HG02884 (cell line): ENCODE results near the gene EXOSC1.
"Not testable (repeated sequence)": the region's sequence is repeated elsewhere in the genome, so short reads cannot be mapped to it uniquely, and the experiment has no call there.

Experiments
- ATAC-seq: cut with Tn5 transposase; IDR thresholded peaks from one replicate; pipeline ENCODE4 v1.9.1; 2021; ENCODE audit warnings: mild to moderate bottlenecking, moderate library complexity; ENCODE audit not compliant: unreplicated experiment

EXOSC1 gene

DNA sequence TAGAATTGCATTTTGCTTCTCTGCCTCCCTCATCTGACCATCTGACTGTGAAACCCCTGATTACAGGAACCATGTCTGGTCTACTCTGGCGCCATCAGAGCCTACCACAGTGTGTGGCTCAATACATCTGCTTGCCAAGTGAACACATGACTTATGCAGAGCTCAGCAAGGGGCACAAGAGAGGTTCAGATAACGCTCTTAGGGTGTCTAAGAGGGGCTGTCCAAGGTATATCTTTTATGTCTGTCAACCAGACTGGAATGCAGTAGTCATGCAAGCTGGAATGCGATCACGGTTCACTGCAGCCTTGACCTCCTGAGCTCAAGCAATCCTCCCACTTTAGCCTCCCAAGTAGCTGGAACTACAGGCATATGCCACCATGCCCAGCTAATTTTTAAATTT is 34.4 kb downstream of the EXOSC1 start:
- no peak for ATAC-seq

GRCh38 chr10:97408496-97408992 is 37.3 kb downstream of the EXOSC1 start:
- ATAC-seq, result no peak

GRCh38 chr10:97407952-97408248 is 37.9 kb downstream of the EXOSC1 start:
- ATAC-seq, result no peak

DNA sequence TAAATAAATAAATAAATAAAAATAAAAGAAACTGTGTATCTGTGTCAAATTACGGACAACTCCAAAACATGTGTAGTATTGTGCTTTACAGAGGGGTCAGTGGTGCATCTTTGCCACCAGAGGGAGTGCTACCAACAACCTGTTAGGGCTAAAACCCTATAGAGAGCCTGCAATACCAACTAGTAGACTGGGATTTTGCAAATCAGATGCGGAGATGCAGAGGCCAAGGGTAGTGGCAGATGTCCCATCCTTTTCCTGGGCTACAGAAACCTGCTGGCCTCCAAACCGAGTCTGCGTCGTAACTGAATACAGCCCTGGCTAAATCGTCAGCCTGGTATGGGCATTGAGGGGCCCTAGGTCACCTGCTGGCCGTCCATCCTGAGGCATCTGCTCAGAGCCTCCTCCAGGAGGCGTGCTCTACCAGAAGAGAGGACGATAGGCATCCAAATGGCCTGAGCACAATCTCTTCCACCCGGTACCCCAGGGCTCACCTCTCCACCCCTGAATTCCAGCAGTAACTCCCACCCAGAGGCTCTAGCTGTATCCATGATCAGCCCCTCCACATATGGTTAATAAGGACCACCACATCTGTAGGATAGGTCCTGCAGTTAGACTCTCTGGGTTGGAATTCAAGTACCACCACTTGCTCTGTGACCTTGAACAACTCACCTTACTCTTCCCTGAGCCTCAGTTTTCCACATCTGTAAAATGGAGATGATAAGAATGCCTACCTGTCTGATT is 38.4 kb downstream of the EXOSC1 start:
- ATAC-seq, result peak; percentile 89

- ATAC-seq, result not testable (repeated sequence)
Measured at GRCh38 chr10:97406483-97406882, 39.3 kb downstream of the EXOSC1 start.

GRCh38 chr10:97406064-97406463 is 39.7 kb downstream of the EXOSC1 start:
- no peak for ATAC-seq

GRCh38 chr10:97404044-97404443 is 41.8 kb downstream of the EXOSC1 start:
- ATAC-seq, result no peak

- ATAC-seq, result no peak
Measured at GRCh38 chr10:97401455-97401919, 44.3 kb downstream of the EXOSC1 start.

- ATAC-seq, result peak; percentile 97
Measured at GRCh38 chr10:97400665-97401454, 44.9 kb downstream of the EXOSC1 start, which contains the start of gene RRP12. Gene RRP12 (minus strand): TSS chr10:97401340. CDS start chr10:97401231, 109 bp downstream.

GRCh38 chr10:97399843-97400545 is 45.8 kb downstream of the EXOSC1 start:
- ATAC-seq, result no peak

GRCh38 chr10:97396056-97396455 is 49.8 kb downstream of the EXOSC1 start:
- ATAC-seq, result no peak

GRCh38 chr10:97393034-97393573 is 52.7 kb downstream of the EXOSC1 start:
- no peak for ATAC-seq

GRCh38 chr10:97390091-97390490 is 55.7 kb downstream of the EXOSC1 start:
- ATAC-seq, result no peak

DNA sequence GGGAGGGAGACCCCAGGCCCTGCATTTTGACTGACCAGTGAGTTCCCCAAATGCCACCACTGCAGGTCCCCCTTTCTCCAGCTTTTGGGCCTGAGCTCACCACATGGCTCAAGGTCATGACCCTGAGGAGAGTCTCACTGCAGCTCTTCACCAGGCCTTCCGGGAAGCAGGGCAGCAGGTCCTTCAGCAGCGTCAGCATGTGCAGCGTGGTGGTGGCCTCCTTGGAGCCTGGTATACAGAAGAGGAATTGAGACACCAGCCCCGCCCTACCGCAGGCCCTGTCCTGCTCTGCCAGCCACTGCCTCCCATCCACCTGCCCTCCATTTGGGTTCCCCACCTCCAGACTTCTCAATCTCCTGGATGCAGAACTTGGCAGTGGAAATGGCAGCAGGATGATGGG is 57.7 kb downstream of the EXOSC1 start:
- no peak for ATAC-seq
